Neural crest cell (in vitro differentiated cells): ENCODE measurements around the gene CHRD. TPM values are rescaled to one million over a fixed set of nuclear protein-coding genes. Genes with fewer than 3 reads are reported as not detected.
A peak's percentile ranks its signal among the peaks of the same experiment; 100 is the strongest.

Source experiments
- DNase-seq: peaks from one replicate; pipeline ENCODE4 v3.0.0; 2021; ENCODE audit warnings: low read depth, mixed read lengths, low spot score
- H3K27ac Mint-ChIP-seq: one replicate; pipeline ENCODE4 v1.8.0; 2021; ENCODE audit warnings: mild to moderate bottlenecking, mixed read lengths; ENCODE audit not compliant: unreplicated experiment
- H3K27me3 Mint-ChIP-seq: 2 replicates; pipeline ENCODE4 v1.8.0; 2021; ENCODE audit warnings: low read depth, mild to moderate bottlenecking, mixed read lengths
- H3K36me3 Mint-ChIP-seq: 2 replicates; pipeline ENCODE4 v1.8.0; 2021; ENCODE audit warnings: low read depth, mild to moderate bottlenecking, mixed read lengths
- H3K4me1 Mint-ChIP-seq: 2 replicates; pipeline ENCODE4 v1.8.0; 2021; ENCODE audit warnings: mixed read lengths
- H3K4me3 Mint-ChIP-seq: one replicate; pipeline ENCODE4 v1.8.0; 2021; ENCODE audit warnings: mild to moderate bottlenecking, mixed read lengths
- H3K9me3 Mint-ChIP-seq: 2 replicates; pipeline ENCODE4 v1.8.0; 2021; ENCODE audit warnings: mixed read lengths
- total RNA-seq: library from RNA; stranded (reverse); gene quantifications from 2 replicates; pipeline ENCODE4 v1.2.1, GENCODE V29; 2021
- TF ChIP-seq, protein P1 (sequence below): fragments of 200-600 bp; sonication (generic); conservative IDR thresholded peaks from 2 replicates; pipeline ENCODE4 v1.5.0; 2021; ENCODE audit warnings: antibody characterized with exemption, mild to moderate bottlenecking

Gene CHRD
- total RNA-seq, 1 donor from 2014 or later: 4.0 TPM

- Mint-ChIP-seq H3K9me3 (no peaks in the 10 kb centered on the region), H3K36me3 (no peaks in the 10 kb centered on the region), H3K27me3 (peaks cover 65% of the 10 kb centered on the region), H3K4me1 (peaks cover 17% of the 10 kb centered on the region), H3K27ac (no peak overlapping the region), H3K4me3 (peak overlapping the region; percentile 73)
- TF ChIP-seq, protein P1, sequence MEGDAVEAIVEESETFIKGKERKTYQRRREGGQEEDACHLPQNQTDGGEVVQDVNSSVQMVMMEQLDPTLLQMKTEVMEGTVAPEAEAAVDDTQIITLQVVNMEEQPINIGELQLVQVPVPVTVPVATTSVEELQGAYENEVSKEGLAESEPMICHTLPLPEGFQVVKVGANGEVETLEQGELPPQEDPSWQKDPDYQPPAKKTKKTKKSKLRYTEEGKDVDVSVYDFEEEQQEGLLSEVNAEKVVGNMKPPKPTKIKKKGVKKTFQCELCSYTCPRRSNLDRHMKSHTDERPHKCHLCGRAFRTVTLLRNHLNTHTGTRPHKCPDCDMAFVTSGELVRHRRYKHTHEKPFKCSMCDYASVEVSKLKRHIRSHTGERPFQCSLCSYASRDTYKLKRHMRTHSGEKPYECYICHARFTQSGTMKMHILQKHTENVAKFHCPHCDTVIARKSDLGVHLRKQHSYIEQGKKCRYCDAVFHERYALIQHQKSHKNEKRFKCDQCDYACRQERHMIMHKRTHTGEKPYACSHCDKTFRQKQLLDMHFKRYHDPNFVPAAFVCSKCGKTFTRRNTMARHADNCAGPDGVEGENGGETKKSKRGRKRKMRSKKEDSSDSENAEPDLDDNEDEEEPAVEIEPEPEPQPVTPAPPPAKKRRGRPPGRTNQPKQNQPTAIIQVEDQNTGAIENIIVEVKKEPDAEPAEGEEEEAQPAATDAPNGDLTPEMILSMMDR: no peak
- no peak for DNase-seq
These were observed 890 bp downstream of the CHRD start for GRCh38 chr3:184380627-184381260.

DNA sequence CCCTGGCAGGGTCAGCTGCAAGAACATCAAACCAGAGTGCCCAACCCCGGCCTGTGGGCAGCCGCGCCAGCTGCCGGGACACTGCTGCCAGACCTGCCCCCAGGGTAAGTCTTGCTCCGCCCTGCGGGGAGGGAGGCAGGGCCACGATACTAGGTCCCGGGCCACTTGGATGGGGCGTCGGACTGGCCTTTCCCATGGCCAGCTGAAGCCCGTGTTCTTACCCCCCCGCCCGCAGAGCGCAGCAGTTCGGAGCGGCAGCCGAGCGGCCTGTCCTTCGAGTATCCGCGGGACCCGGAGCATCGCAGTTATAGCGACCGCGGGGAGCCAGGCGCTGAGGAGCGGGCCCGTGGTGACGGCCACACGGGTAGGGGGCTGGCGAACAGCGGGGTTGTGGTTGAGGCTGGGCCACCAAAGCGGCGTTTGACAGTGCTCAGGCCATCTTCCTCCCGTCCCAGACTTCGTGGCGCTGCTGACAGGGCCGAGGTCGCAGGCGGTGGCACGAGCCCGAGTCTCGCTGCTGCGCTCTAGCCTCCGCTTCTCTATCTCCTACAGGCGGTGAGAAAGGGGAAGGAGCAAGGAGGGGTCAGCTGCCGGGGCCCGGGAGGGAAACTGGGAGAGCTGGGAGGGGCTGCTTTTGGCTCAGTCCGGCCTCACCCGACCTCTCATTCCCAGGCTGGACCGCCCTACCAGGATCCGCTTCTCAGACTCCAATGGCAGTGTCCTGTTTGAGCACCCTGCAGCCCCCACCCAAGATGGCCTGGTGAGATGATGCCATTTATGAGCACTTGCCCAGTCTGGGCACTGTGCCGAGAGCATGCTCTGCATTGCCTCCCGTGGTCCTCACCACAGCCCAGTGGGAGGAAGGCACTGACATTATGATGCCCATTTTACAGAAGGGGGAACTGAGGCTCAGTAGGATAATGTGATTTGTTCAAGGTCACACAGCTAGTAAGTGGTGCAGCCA lies 1.7 kb downstream of the CHRD start:
- Mint-ChIP-seq H3K27ac (no peak overlapping the region), H3K4me1 (peaks cover 17% of the 10 kb centered on the region), H3K27me3 (peaks cover 59% of the 10 kb centered on the region), H3K36me3 (no peaks in the 10 kb centered on the region), H3K9me3 (no peaks in the 10 kb centered on the region), H3K4me3 (peak overlapping the region; percentile 73)
- no peak for DNase-seq
- TF ChIP-seq, protein P1: no peak

- H3K27ac Mint-ChIP-seq: no peak overlapping the region
- H3K4me1 Mint-ChIP-seq: peaks cover 16% of the 10 kb centered on the region
- H3K36me3 Mint-ChIP-seq: no peaks in the 10 kb centered on the region
- DNase-seq: no peak
- peaks cover 52% of the 10 kb centered on the region for H3K27me3 Mint-ChIP-seq
- no peaks in the 10 kb centered on the region for H3K9me3 Mint-ChIP-seq
- TF ChIP-seq, protein P1: no peak
- peak overlapping the region; percentile 27 for H3K4me3 Mint-ChIP-seq
These were observed 2.6 kb downstream of the CHRD start for GRCh38 chr3:184382326-184383032.

GRCh38 chr3:184383033-184383740 lies 3.3 kb downstream of the CHRD start:
- Mint-ChIP-seq H3K4me3 (no peak overlapping the region), H3K36me3 (no peaks in the 10 kb centered on the region), H3K27ac (no peak overlapping the region), H3K9me3 (no peaks in the 10 kb centered on the region), H3K27me3 (peaks cover 46% of the 10 kb centered on the region), H3K4me1 (peaks cover 10% of the 10 kb centered on the region)
- no peak for DNase-seq
- TF ChIP-seq, protein P1: no peak

GRCh38 chr3:184384342-184384741 lies 4.5 kb downstream of the CHRD start:
- Mint-ChIP-seq H3K27ac (no peak overlapping the region), H3K4me3 (no peak overlapping the region), H3K9me3 (no peaks in the 10 kb centered on the region), H3K4me1 (peaks cover under 1% of the 10 kb centered on the region), H3K36me3 (no peaks in the 10 kb centered on the region), H3K27me3 (peaks cover 36% of the 10 kb centered on the region)
- DNase-seq: no peak
- TF ChIP-seq, protein P1: no peak
